H1 (cell line): Measurements from ENCODE around the gene TXNDC16. TPM values are rescaled to one million over a fixed set of nuclear protein-coding genes. Genes with fewer than 3 reads are reported as not detected.

ENCODE experiments used
- NANOG ChIP-seq: IDR thresholded peaks from 2 replicates; pipeline ENCODE4 v1.6.1; 2011; ENCODE audit warnings: low read length, low read depth, mild to moderate bottlenecking, inconsistent platforms; ENCODE audit not compliant: insufficient read depth, poor library complexity, severe bottlenecking
- POLR2A ChIP-seq, 2 experiments: IDR thresholded peaks; 1 replicate in 1 of 2; 2 replicates in 1 of 2; pipeline ENCODE4 v1.6.1; 2011; ENCODE audit warnings: low read depth in 2 of 2, low read length in 2 of 2, mild to moderate bottlenecking in 2 of 2; ENCODE audit errors: control extremely low read depth in 1 of 2
- SIN3A ChIP-seq, 2 experiments: IDR thresholded peaks in 1 of 2; conservative IDR thresholded peaks in 1 of 2; 2 replicates each; pipeline ENCODE4 v1.6.1; 2011 to 2012; ENCODE audit warnings: low read length in 2 of 2, improper control_type of control experiment in 1 of 2, low read depth in 1 of 2, mild to moderate bottlenecking in 1 of 2
- USF2 ChIP-seq: IDR thresholded peaks from 2 replicates; pipeline ENCODE4 v1.6.1; 2011; ENCODE audit warnings: low read length, improper control_type of control experiment
- YY1 ChIP-seq: IDR thresholded peaks from 2 replicates; pipeline ENCODE4 v1.6.1; 2011; ENCODE audit warnings: low read depth, mild to moderate bottlenecking, low read length
- polyA plus RNA-seq, 7 experiments: library from polyadenylated mRNA; depleted of rRNA in 3 of 7; stranded (reverse) in 5 of 7; unstranded in 2 of 7; fragments of >200 nt in 5 of 7; fragments of 200-250 nt in 2 of 7; gene quantifications; 1 replicate in 5 of 7; 2 replicates in 1 of 7; 4 replicates in 1 of 7; pipeline versions ENCODE4 v1.2.1 to v1.2.3, GENCODE V29; 2011 to 2013; ENCODE audit warnings: missing spikeins in 2 of 7, mixed read lengths in 2 of 7
- total RNA-seq: library from RNA; stranded (reverse); fragmentation: NEBNext Ultra II Directional; extraction: Animal tissue kit (Norgen Biotek cat#: 25700); gene quantifications from 2 replicates; pipeline ENCODE4 v1.2.1, GENCODE V29; 2021

The TXNDC16 gene
- total and polyA plus RNA-seq, 2 of the 8 experiments (the other 6 are each of a cell fraction or from before 2014, with no cell fraction given), result 6.7 to 14.3 TPM

- TF ChIP-seq SIN3A (conservative IDR thresholded peaks at IDR 0.05 in 1 of 2, IDR thresholded peaks at IDR 0.05 in 1 of 2; ENCODE audit: low read depth in 1 of 2, low read length in 2 of 2), result peak; percentile 80 to 88
- peak; percentile 42; the same call in 1 of the 2 replicates for TF ChIP-seq USF2
- peak; percentile 38; the same call in 1 of the 2 replicates for TF ChIP-seq YY1
- peak; percentile 84 to 93 for TF ChIP-seq POLR2A (IDR thresholded peaks at IDR 0.05; ENCODE audit: control extremely low read depth in 1 of 2, low read depth in 2 of 2, low read length in 2 of 2)
- no peak for TF ChIP-seq NANOG
Measured at GRCh38 chr14:52552063-52552988, at the start of gene TXNDC16, which contains the start of gene GPR137C (continued).
